ENCODE measurements around the gene SLC38A4.
"Not testable (repeated sequence)": the region's sequence is repeated elsewhere in the genome, so short reads cannot be mapped to it uniquely, and the experiment has no call there.

The SLC38A4 gene

GRCh38 chr12:46825591-46826414, at the start of gene SLC38A4:
Gene SLC38A4 (minus strand): TSS chr12:46825997. CDS start chr12:46793071, 32,926 bp downstream.
- DNase-seq: no peak

- DNase-seq: no peak
Measured at GRCh38 chr12:46875095-46875494, 49.3 kb upstream of the SLC38A4 start.

- DNase-seq: no peak
Measured at GRCh38 chr12:46874642-46875041, 48.8 kb upstream of the SLC38A4 start.

DNA sequence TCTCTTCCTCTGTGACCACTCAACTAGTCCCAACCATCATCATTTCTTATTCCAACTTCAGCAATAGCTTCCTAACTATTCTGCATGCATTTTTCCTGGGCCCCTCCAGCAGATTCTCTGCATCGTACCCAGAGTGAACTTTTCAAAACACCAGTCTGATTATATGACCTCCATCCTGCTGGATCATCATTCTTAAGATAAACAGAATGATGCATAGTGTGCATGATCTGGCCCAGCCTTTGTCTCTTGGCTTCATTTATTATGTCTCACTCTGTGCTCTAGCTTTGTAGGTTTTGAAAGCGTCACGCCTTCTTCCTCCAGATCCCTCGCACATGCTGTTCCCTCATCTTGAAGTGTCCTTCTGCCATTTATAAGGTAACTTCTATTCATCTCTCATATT, 46.3 kb upstream of the SLC38A4 start:
- DNase-seq: no peak

GRCh38 chr12:46865311-46865710, 39.5 kb upstream of the SLC38A4 start:
- DNase-seq: no peak

- DNase-seq: no peak
Measured at GRCh38 chr12:46858368-46858767, 32.6 kb upstream of the SLC38A4 start.

- no peak for DNase-seq
Measured at GRCh38 chr12:46857486-46857885, 31.7 kb upstream of the SLC38A4 start.

- no peak for DNase-seq
Measured at GRCh38 chr12:46855760-46856159, 30.0 kb upstream of the SLC38A4 start.

DNA sequence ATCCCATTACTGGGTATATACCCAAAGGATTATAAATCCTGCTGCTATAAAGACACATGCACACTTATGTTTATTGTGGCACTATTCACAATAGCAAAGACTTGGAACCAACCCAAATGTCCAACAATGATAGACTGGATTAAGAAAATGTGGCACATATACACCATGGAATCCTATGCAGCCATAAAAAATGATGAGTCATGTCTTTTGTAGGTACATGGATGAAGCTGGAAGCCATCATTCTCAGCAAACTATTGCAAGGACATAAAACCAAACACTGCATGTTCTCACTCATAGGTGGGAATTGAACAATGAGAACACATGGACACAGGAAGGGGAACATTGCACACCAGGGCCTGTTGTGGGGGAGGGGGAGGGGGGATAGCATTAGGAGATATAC, 28.4 kb upstream of the SLC38A4 start:
- not testable (repeated sequence) for DNase-seq

DNA sequence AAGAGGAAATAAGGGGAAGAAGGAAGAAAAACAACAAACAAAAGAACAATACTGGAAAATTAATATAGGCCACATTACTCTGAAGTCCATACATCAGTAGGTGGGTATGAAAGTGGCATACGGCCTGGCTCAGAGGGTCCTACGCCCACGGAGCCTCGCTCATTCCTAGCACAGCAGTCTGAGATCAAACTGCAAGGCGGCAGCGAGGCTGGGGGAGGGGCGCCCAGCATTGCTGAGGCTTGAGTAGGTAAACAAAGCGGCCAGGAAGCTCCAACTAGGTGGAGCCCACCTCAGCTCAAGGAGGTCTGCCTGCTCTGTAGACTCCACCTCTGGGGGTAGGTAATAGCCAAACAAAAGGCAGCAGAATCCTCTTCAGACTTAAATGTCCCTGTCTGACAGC, 23.0 kb upstream of the SLC38A4 start:
- not testable (repeated sequence) for DNase-seq

GRCh38 chr12:46847001-46847400, 21.2 kb upstream of the SLC38A4 start:
- DNase-seq: no peak

DNA sequence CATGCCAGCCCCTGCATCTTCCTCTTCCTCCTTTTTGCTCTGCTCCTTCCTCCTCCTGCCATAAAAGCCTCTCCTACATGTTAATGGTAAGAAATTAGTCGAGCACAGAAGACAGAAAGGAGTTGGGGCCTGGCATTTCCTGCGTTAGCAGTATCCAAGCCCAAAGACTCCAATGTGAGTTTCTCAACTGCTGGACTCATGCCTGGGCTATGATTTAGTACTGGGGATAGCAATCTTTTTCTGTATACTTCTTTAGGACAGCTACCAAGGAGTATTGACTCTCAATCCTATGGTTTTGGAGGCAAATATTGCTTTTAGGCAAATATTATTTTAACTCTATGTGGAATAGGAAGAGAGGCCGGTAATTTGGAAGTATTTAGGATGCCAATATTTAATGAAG, 18.0 kb upstream of the SLC38A4 start:
- DNase-seq: no peak

GRCh38 chr12:46841891-46842290, 16.1 kb upstream of the SLC38A4 start:
- DNase-seq: no peak

DNA sequence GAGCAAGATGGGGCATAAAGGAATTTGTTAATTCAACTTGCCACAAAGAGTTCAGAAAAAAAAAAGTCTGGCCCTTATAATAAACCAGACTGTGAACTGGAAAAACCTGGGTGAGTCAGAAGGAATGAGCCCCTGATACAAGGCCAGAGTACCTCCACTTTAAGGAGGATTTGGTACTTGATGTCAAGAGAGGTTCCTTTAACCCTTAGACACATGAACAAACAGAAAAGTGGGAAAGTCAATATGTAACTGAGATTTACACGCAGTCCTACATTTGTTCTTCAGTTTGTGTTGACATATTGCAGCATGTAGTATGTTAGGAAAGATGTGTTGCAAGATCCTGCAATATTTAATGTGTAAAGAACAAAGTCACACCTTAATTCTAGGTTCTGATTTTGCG, 14.2 kb upstream of the SLC38A4 start:
- no peak for DNase-seq

GRCh38 chr12:46839232-46839631, 13.4 kb upstream of the SLC38A4 start:
- no peak for DNase-seq

- no peak for DNase-seq
Measured at GRCh38 chr12:46835785-46836184, 10.0 kb upstream of the SLC38A4 start.

GRCh38 chr12:46832130-46832704, 6.4 kb upstream of the SLC38A4 start:
- no peak for DNase-seq

DNA sequence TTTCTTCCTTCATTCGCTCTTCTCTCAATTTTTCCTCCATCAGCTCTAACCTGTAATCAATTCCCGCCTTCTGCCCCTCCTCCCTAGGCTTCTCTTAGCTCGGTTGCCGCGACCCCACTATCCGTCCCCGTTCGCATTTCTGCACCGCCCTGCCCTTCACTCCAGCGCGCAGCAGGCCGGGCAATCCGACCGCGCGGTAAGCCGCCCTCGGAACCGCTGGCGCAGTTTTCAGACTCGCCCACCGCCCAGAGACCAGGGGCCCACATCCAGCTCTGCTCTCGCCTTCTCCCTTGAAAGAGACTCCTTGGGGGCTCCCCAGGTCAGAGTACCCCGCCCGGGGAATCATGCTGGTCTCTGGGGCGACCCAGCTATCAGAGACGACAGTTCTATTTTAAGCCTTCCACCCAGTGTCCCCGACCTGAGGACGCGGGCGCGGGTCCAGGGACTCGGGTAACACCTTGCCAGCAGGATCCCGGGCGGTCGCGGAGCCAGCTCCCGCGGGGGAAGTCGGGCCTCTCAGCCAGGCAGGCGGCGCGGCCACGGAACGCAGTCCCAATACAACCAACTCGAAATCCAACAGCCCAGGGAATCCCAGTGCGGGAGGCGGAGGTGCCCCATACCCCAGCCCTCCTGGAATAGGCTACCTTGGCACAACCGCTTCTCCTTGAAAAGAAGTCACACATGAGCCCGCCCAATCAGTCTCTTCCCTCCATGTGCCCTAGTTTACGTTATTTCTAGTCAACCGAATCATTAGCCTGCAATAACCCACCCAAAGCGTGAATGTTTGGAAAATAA, 5.7 kb upstream of the SLC38A4 start:
- no peak for DNase-seq

GRCh38 chr12:46830731-46831334, 5.0 kb upstream of the SLC38A4 start:
- DNase-seq: no peak

DNA sequence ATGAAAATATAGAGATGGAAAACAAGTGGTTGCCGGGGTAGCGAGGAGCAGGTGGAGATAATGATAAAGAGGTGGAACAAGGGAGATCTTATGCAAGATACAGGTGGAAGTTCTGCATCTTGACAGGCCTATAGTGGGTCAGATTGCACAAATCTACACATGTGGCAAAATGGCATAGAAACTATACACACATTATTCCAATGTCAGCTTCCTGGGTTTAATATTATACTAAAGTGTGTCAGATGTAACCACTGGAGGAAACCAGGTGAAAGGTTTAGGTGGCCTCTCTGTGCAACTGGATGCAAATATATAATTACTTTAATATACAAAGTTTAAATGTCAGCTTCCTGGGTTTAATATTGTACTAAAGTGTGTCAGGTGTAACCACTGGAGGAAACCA, 1.1 kb downstream of the SLC38A4 start:
- no peak for DNase-seq

GRCh38 chr12:46818642-46819041, 7.2 kb downstream of the SLC38A4 start:
- no peak for DNase-seq

- no peak for DNase-seq
Measured at GRCh38 chr12:46815809-46816208, 10.0 kb downstream of the SLC38A4 start.

DNA sequence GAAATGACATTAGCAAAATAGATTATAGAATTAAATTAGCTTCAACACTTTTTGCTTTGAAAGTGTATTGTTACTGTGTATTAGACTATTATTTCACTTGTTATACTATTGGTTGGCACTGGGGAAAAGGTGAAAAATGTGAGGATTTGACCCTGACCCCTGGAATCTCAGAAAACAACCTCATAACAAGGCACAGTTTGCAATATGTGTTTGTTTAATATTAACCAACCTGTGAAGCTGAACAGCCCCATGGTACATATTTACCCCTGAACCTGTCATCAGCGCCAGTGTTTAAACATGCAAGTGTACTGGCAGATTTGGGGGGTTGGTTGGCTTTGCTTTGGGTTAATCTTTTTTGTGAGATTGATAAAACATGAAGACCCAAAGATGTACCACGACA, 11.7 kb downstream of the SLC38A4 start:
- DNase-seq: no peak

Data from NCI-H524 treated with DMSO at 0.1 percent for 48 hours (cell line).